HepG2 (cell line): ENCODE measurements around the gene FBXW10B. TPM values are rescaled to one million over a fixed set of nuclear protein-coding genes. Genes with fewer than 3 reads are reported as not detected.
"Not testable (repeated sequence)": the region's sequence is repeated elsewhere in the genome, so short reads cannot be mapped to it uniquely, and the experiment has no call there.

Experiments used
- ATAC-seq: fragments of 200-7000 bp; cut with Tn5 transposase; 3 replicates; pipeline ENCODE4 v1.9.1; 2020; ENCODE audit warnings: mild to moderate bottlenecking, moderate library complexity
- BruUV-seq: library from RNA; stranded (reverse); fragments of 400-500 nt; replicated peaks from 2 replicates; lab custom pipeline; 2021; lab: Mats Ljungman, UMichigan
- CTCF ChIA-PET: fragments of 300-600 bp; formaldehyde crosslinking; extraction: SDS; loops from one replicate; lab custom pipeline; 2021; ENCODE audit warnings: low total read pairs, inconsistent platforms, low intra/inter-chr PET ratio; lab: Yijun Ruan, JAX
- POLR2A ChIA-PET: fragments of 350-600 bp; sonication (Branson Sonifier 250); formaldehyde crosslinking; loops from one replicate; lab custom pipeline; 2020; ENCODE audit warnings: antibody characterized with exemption, inconsistent platforms; lab: Yijun Ruan, JAX
- DNase-seq: peaks from one replicate; pipeline ENCODE4 v3.0.0-alpha.2; 2015; ENCODE audit warnings: low spot score
- FAIRE-seq: peaks from 3 replicates; lab custom pipeline; 2011; peaks lifted over from hg19 to GRCh38; lab: Jason Lieb, UNC
- H2AFZ ChIP-seq: one replicate; pipeline ENCODE4 v1.6.1; 2011; ENCODE audit warnings: low read length, inconsistent platforms
- H3K27ac ChIP-seq: fragments of 300-600 bp; 3 replicates; pipeline ENCODE4 v1.8.0; 2011; ENCODE audit warnings: mixed run types, mild to moderate bottlenecking, mixed read lengths, low read length, inconsistent platforms; ENCODE audit not compliant: insufficient read depth; ENCODE audit errors: extremely low read length
- H3K27me3 ChIP-seq, 2 experiments: fragments of 200-600 bp in 1 of 2; 2 replicates in 1 of 2; 3 replicates in 1 of 2; pipeline versions ENCODE4 v1.6.0 to v1.8.0; 2011; ENCODE audit warnings: low read length in 2 of 2, mild to moderate bottlenecking in 2 of 2, moderate library complexity in 2 of 2, inconsistent platforms in 1 of 2; ENCODE audit not compliant: insufficient read depth in 2 of 2, control insufficient read depth in 1 of 2
- H3K36me3 ChIP-seq, 2 experiments: fragments of 200-600 bp in 1 of 2; replicated peaks in 1 of 2; 2 replicates in 1 of 2; 3 replicates in 1 of 2; pipeline versions ENCODE4 v1.5.1 to v1.8.0; 2011; ENCODE audit warnings: low read length in 2 of 2, inconsistent platforms in 1 of 2; ENCODE audit not compliant: insufficient read depth in 2 of 2, control insufficient read depth in 1 of 2
- H3K4me1 ChIP-seq: 2 replicates; pipeline ENCODE4 v1.5.1; 2012; ENCODE audit warnings: low read length, inconsistent platforms; ENCODE audit not compliant: insufficient read depth
- H3K4me2 ChIP-seq: 2 replicates; pipeline ENCODE4 v1.6.0; 2011; ENCODE audit warnings: low read depth, low read length, inconsistent platforms
- H3K4me3 ChIP-seq, 3 experiments: fragments of 200-600 bp in 1 of 3; sonication (generic), shearing (Covaris generic) in 1 of 3; replicated peaks in 1 of 3; 2 replicates each; pipeline ENCODE4 v1.5.1; 2011 to 2016; ENCODE audit warnings: low read length in 3 of 3, inconsistent platforms in 2 of 3, low read depth in 2 of 3, mild to moderate bottlenecking in 2 of 3, control low read depth in 1 of 3, mixed read lengths in 1 of 3; ENCODE audit not compliant: insufficient read depth in 1 of 3
- H3K79me2 ChIP-seq: one replicate; pipeline ENCODE4 v1.6.1; 2011; ENCODE audit warnings: low read length, inconsistent platforms; ENCODE audit not compliant: insufficient read depth
- H3K9ac ChIP-seq: 2 replicates; pipeline ENCODE4 v1.6.0; 2011; ENCODE audit warnings: mild to moderate bottlenecking, low read depth, low read length, inconsistent platforms; ENCODE audit not compliant: insufficient read depth
- H3K9me3 ChIP-seq: 2 replicates; pipeline ENCODE4 v1.5.1; 2012; ENCODE audit warnings: mild to moderate bottlenecking, low read length
- H4K20me1 ChIP-seq: 2 replicates; pipeline ENCODE4 v1.6.0; 2011; ENCODE audit warnings: inconsistent platforms, mild to moderate bottlenecking, low read length, moderate library complexity; ENCODE audit not compliant: insufficient read depth
- ATF7 ChIP-seq, 2 experiments: fragments of 450-650 bp in 1 of 2; sonication (generic) in 1 of 2; formaldehyde crosslinking in 1 of 2; IDR thresholded peaks; 2 replicates each; pipeline versions ENCODE4 v1.4.0 to v1.6.1; 2016 to 2020; ENCODE audit warnings: antibody characterized with exemption in 1 of 2, mild to moderate bottlenecking in 1 of 2, missing genetic modification reagents in 1 of 2
- ETV6 ChIP-seq: sonication (generic); formaldehyde crosslinking; conservative IDR thresholded peaks from 2 replicates; pipeline ENCODE4 v1.4.0; 2020; ENCODE audit warnings: missing genetic modification reagents
- HIVEP1 ChIP-seq: sonication (generic); formaldehyde crosslinking; IDR thresholded peaks from 2 replicates; pipeline ENCODE4 v1.4.0; 2020; ENCODE audit warnings: mild to moderate bottlenecking, missing genetic modification reagents
- NCOA1 ChIP-seq: sonication (generic); formaldehyde crosslinking; IDR thresholded peaks from 2 replicates; pipeline ENCODE4 v1.9.0; 2021; ENCODE audit warnings: missing genetic modification reagents
- SP2 ChIP-seq: sonication (generic); formaldehyde crosslinking; IDR thresholded peaks from 2 replicates; pipeline ENCODE4 v1.5.1; 2020; ENCODE audit warnings: mild to moderate bottlenecking, missing genetic modification reagents
- XRCC5 ChIP-seq: fragments of 200-400 bp; formaldehyde crosslinking; optimal IDR thresholded peaks from 2 replicates; pipeline ENCODE3; 2017; ENCODE audit warnings: mild to moderate bottlenecking, low read length
- ZNF12 ChIP-seq: sonication (generic); formaldehyde crosslinking; IDR thresholded peaks from 2 replicates; pipeline ENCODE4 v1.5.0; 2020; ENCODE audit warnings: missing genetic modification reagents
- ZNF317 ChIP-seq: sonication (generic); formaldehyde crosslinking; IDR thresholded peaks from 2 replicates; pipeline ENCODE4 v1.5.0; 2020; ENCODE audit warnings: mild to moderate bottlenecking, missing genetic modification reagents
- WGBS: methylation state at CpG from one replicate; pipeline ENCODE4 v1.1.6; 2017; ENCODE audit warnings: low lambda C conversion rate; 5-methylcytosine and 5-hydroxymethylcytosine counted together
- in situ Hi-C: cut with HindIII; loops from 2 replicates; pipeline ENCODE4 v1.10.0; 2017; ENCODE audit warnings: low pct_unique_long_range_greater_than_20kb; ENCODE audit not compliant: extremely low pct_ligation_motif_present
- intact Hi-C: fragments of 100-400 bp; cut with micrococcal nuclease; formaldehyde crosslinking; loops from one replicate; pipeline ENCODE4 v1.10.0; 2022; ENCODE audit not compliant: unreplicated experiment
- polyA plus RNA-seq, 8 experiments: library from polyadenylated mRNA; depleted of rRNA in 3 of 8; stranded (reverse) in 7 of 8; unstranded in 1 of 8; fragments of >200 nt; fragmentation: Illumina TruSeq in 4 of 8; extraction: Trizol in 4 of 8; gene quantifications; 2 replicates each; pipeline versions ENCODE4 v1.2.1 to v1.2.3, GENCODE V29; 2011 to 2016; ENCODE audit warnings: low read depth in 4 of 8, missing spikeins in 1 of 8, mixed read lengths in 1 of 8; ENCODE audit not compliant: insufficient read depth in 1 of 8
- total RNA-seq, 5 experiments: library from RNA; depleted of rRNA; stranded (reverse); fragments of >200 nt; fragmentation: Illumina TruSeq; extraction: Trizol; gene quantifications; 2 replicates each; pipeline ENCODE4 v1.2.3, GENCODE V29; 2016; ENCODE audit warnings: low read depth in 1 of 5
- TF ChIP-seq, protein P1 (sequence below): sonication (generic); formaldehyde crosslinking; IDR thresholded peaks from 2 replicates; pipeline ENCODE4 v1.4.0; 2020; ENCODE audit warnings: missing genetic modification reagents, borderline replicate concordance
- TF ChIP-seq, protein P2 (sequence below): sonication (generic); formaldehyde crosslinking; IDR thresholded peaks from 2 replicates; pipeline ENCODE4 v1.5.1; 2020; ENCODE audit warnings: mild to moderate bottlenecking, missing genetic modification reagents, moderate library complexity
- TF ChIP-seq, protein P3 (sequence below): sonication (generic); formaldehyde crosslinking; IDR thresholded peaks from 2 replicates; pipeline ENCODE4 v1.8.1; 2023; ENCODE audit warnings: missing genetic modification reagents, mild to moderate bottlenecking, borderline replicate concordance

Gene FBXW10B
- total and polyA plus RNA-seq, 2 of the 13 experiments (the other 11 are each of a cell fraction or from before 2014, with no cell fraction given), result 0.13 to 0.15 TPM

DNA sequence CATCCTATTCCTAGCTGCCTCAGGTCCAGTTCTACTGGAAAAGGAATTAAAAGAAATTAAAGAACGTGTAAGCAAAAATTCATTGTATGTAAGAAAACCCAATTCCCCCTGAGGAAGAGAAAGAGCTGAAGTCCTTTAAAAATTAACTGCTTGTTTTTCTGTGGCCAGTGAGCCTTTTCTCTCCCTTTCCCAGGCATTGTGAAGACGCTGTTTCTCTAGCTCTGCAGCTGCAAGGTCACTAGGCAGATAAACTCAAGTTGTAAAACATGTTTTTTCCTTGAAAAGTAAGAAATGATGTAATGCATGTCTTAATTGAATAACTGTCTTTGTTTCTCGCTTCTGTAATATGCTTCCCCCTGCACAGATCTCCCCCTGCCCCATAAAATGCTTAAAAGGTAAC is 34.9 kb upstream of the FBXW10B start:
- POLR2A ChIA-PET; BruUV-seq; H3K27ac ChIP-seq; H3K9ac ChIP-seq; H3K79me2 ChIP-seq; H3K4me1 ChIP-seq; in situ Hi-C loops; DNase-seq; H3K4me3 ChIP-seq; H2AFZ ChIP-seq; H3K27me3 ChIP-seq; H4K20me1 ChIP-seq; FAIRE-seq; intact Hi-C loops; ATAC-seq; H3K4me2 ChIP-seq; H3K36me3 ChIP-seq; CTCF ChIA-PET; H3K9me3 ChIP-seq; TF ChIP-seq ATF7 (CRISPR knock-in tag; IDR thresholded peaks at IDR 0.05): not testable (repeated sequence)
- 98% methylated on average over 3 of the region's 3 CpGs for WGBS
- TF ChIP-seq ATF7 (IDR thresholded peaks at IDR 0.05), result 0 out of 2 replicates have a peak, but pooled peaks have one; percentile 12

DNA sequence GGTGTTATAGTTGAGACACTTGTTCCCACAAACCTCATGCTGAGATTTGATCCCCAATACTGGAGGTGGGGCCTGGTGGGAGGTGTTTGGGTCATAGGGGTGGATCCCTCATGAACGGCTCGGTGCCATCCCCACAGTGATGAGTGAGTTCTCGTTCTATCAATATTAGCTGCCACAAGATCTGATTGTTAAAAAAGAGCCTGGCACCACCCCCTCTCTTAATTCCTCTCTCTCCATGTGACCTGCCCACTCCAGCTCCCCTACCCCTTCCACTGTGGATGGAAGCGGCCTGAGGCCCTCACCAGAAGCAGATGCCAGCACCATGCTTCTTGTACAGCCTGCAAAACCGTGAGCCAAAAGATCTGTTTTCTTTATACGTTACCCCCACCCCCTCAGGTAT is 33.5 kb upstream of the FBXW10B start:
- FAIRE-seq (no peak), ATAC-seq (no peak), DNase-seq (no peak)
- CTCF ChIA-PET, result no interaction called here
- no peaks in the 10 kb centered on the region for H3K36me3 ChIP-seq
- WGBS, result 100% methylated on average over 6 of the region's 6 CpGs
- H3K4me1 ChIP-seq, result peaks cover 8% of the 10 kb centered on the region; the same call in 1 of the 2 replicates
- POLR2A ChIA-PET, result no interaction called here
- BruUV-seq, result no TSS peak
- no peaks in the 10 kb centered on the region for H4K20me1 ChIP-seq
- no peak overlapping the region for H3K27ac ChIP-seq
- no peak for TF ChIP-seq ZNF12 (CRISPR knock-in tag)
- TF ChIP-seq, protein P1, sequence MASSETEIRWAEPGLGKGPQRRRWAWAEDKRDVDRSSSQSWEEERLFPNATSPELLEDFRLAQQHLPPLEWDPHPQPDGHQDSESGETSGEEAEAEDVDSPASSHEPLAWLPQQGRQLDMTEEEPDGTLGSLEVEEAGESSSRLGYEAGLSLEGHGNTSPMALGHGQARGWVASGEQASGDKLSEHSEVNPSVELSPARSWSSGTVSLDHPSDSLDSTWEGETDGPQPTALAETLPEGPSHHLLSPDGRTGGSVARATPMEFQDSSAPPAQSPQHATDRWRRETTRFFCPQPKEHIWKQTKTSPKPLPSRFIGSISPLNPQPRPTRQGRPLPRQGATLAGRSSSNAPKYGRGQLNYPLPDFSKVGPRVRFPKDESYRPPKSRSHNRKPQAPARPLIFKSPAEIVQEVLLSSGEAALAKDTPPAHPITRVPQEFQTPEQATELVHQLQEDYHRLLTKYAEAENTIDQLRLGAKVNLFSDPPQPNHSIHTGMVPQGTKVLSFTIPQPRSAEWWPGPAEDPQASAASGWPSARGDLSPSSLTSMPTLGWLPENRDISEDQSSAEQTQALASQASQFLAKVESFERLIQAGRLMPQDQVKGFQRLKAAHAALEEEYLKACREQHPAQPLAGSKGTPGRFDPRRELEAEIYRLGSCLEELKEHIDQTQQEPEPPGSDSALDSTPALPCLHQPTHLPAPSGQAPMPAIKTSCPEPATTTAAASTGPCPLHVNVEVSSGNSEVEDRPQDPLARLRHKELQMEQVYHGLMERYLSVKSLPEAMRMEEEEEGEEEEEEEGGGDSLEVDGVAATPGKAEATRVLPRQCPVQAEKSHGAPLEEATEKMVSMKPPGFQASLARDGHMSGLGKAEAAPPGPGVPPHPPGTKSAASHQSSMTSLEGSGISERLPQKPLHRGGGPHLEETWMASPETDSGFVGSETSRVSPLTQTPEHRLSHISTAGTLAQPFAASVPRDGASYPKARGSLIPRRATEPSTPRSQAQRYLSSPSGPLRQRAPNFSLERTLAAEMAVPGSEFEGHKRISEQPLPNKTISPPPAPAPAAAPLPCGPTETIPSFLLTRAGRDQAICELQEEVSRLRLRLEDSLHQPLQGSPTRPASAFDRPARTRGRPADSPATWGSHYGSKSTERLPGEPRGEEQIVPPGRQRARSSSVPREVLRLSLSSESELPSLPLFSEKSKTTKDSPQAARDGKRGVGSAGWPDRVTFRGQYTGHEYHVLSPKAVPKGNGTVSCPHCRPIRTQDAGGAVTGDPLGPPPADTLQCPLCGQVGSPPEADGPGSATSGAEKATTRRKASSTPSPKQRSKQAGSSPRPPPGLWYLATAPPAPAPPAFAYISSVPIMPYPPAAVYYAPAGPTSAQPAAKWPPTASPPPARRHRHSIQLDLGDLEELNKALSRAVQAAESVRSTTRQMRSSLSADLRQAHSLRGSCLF (CRISPR knock-in tag), result no peak
- TF ChIP-seq ZNF317 (CRISPR knock-in tag), result no peak
- TF ChIP-seq NCOA1 (CRISPR knock-in tag), result no peak
- TF ChIP-seq, protein P2, sequence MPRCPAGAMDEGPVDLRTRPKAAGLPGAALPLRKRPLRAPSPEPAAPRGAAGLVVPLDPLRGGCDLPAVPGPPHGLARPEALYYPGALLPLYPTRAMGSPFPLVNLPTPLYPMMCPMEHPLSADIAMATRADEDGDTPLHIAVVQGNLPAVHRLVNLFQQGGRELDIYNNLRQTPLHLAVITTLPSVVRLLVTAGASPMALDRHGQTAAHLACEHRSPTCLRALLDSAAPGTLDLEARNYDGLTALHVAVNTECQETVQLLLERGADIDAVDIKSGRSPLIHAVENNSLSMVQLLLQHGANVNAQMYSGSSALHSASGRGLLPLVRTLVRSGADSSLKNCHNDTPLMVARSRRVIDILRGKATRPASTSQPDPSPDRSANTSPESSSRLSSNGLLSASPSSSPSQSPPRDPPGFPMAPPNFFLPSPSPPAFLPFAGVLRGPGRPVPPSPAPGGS (CRISPR knock-in tag), result no peak
- TF ChIP-seq SP2, result no peak
- TF ChIP-seq, protein P3, sequence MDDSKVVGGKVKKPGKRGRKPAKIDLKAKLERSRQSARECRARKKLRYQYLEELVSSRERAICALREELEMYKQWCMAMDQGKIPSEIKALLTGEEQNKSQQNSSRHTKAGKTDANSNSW (CRISPR knock-in tag), result no peak
- TF ChIP-seq HIVEP1 (CRISPR knock-in tag), result no peak
- no peak for TF ChIP-seq ETV6 (CRISPR knock-in tag)
- no peak for TF ChIP-seq XRCC5
- no peak overlapping the region for H3K9ac ChIP-seq
- intact Hi-C loops, result no loop called here
- no peak overlapping the region for H2AFZ ChIP-seq
- H3K4me3 ChIP-seq, result no peak overlapping the region
- H3K27me3 ChIP-seq, result no peaks in the 10 kb centered on the region
- in situ Hi-C loops, result no loop called here
- H3K9me3 ChIP-seq, result no peaks in the 10 kb centered on the region
- H3K4me2 ChIP-seq, result no peak overlapping the region
- no peaks in the 10 kb centered on the region for H3K79me2 ChIP-seq
